Measurements from ENCODE around the gene SLC2A9.

SLC2A9 gene

GRCh38 chr4:10020871-10021652 lies at the start of gene SLC2A9:
SLC2A9 (minus strand) TSS chr4:10021497; CDS start chr4:10021429, 68 bp downstream.
- DNase-seq, result no peak

- DNase-seq, result no peak
Measured at GRCh38 chr4:10069075-10069642, 47.9 kb upstream of the SLC2A9 start.

- no peak for DNase-seq
Measured at GRCh38 chr4:10066670-10067651, 45.7 kb upstream of the SLC2A9 start.

GRCh38 chr4:10066206-10066605 lies 44.9 kb upstream of the SLC2A9 start:
- DNase-seq, result no peak

GRCh38 chr4:10063544-10064300 lies 42.4 kb upstream of the SLC2A9 start:
- peak; percentile 35 to 48 for DNase-seq

- DNase-seq, result no peak
Measured at GRCh38 chr4:10061650-10062415, 40.5 kb upstream of the SLC2A9 start.

- no peak for DNase-seq
Measured at GRCh38 chr4:10058371-10058770, 37.1 kb upstream of the SLC2A9 start.

- DNase-seq, result no peak
Measured at GRCh38 chr4:10057023-10057395, 35.7 kb upstream of the SLC2A9 start.

- DNase-seq, result no peak
Measured at GRCh38 chr4:10056334-10057022, 35.2 kb upstream of the SLC2A9 start.

GRCh38 chr4:10055871-10056270 lies 34.6 kb upstream of the SLC2A9 start:
- no peak for DNase-seq

GRCh38 chr4:10054571-10055041 lies 33.3 kb upstream of the SLC2A9 start:
- DNase-seq, result no peak

- DNase-seq, result no peak
Measured at GRCh38 chr4:10053635-10054453, 32.5 kb upstream of the SLC2A9 start.

GRCh38 chr4:10051517-10052135 lies 30.3 kb upstream of the SLC2A9 start:
- no peak for DNase-seq

- no peak for DNase-seq
Measured at GRCh38 chr4:10050721-10051120, 29.4 kb upstream of the SLC2A9 start.

- no peak for DNase-seq
Measured at GRCh38 chr4:10050261-10050661, 29.0 kb upstream of the SLC2A9 start.

- DNase-seq, result no peak
Measured at GRCh38 chr4:10048941-10049697, 27.8 kb upstream of the SLC2A9 start.

- no peak for DNase-seq
Measured at GRCh38 chr4:10047967-10048366, 26.7 kb upstream of the SLC2A9 start.

- no peak for DNase-seq
Measured at GRCh38 chr4:10046471-10046870, 25.2 kb upstream of the SLC2A9 start.

- no peak for DNase-seq
Measured at GRCh38 chr4:10045481-10045880, 24.2 kb upstream of the SLC2A9 start.
